COR-L47 (cell line): ENCODE results near the gene TM4SF20.

Experiments used
- DNase-seq: peaks from one replicate; lab custom pipeline; 2025; lab: John Stamatoyannopoulos, UW

TM4SF20 gene

DNA sequence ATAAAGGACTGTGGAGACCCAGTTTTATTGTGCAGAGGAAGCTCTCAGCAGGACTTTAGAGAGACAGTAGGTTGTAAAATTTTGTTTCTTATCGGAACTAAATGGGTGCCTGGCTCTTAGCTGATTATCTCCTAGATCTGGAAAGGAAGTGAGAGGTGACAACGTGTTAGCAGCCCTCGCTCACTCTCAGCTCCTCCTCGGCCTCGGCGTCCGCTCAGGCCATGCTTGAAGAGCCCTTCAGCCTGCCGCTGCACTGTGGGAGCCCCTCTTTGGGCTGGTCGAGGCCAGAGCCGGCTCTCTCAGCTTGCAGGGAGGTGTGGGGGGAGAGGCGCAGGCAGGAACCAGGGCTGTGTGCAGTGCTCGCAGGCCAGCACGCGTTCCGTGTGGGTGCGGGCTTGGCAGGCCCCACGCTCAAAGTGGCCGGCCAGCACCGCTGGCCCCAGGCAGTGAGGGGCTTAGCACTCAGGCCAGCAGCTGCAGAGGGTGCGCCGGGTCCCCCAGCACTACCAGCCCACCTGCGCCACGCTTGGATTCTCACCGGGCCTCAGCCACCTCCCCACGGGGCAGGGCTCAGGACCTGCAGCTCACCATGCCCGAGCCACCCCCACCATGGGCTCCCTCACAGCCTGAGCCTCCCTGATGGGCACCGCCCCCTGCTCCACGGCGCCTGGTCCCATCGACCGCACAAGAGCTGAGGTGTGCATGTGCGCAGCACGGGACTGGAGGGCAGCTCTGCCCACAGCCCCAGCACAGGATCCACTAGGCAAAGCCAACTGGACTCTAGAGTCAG, 58.6 kb downstream of the TM4SF20 start:
- no peak for DNase-seq

DNA sequence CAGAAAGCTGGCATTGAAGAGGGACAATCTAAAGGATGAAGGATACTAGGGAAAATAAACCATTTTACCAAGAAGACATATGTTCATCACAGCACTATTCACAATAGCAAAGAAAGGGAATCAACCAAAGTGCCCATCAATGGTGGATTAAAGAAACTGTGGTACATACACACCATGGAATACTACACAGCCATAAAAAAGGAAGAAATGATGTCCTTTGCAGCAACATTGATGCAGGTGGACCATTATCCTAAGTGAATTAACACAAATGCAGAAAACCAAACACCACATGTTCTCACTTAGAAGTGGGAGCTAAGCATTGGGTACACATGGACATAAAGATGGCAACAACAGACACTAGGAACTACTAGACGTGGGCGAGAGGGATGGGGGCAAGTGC, 61.3 kb downstream of the TM4SF20 start:
- DNase-seq, result no peak

DNA sequence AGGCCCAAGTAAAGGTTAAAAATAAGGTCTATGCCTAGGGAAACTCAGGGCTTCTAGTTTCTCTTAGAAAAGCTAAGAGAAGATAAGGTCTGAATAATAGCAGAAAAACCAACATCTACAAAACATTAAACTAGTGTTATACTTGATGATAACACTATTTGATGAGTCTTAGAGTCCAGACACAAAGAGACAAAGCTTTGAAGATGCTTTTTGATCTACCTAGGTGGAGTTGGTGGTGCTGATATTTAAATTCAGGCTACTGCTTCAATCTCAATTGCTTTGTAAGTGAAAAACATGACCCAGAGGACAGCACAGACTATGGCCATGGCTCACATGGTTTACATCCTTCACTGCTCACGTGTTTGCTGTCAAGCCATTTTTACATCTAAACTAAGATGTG, 65.8 kb downstream of the TM4SF20 start:
- DNase-seq, result no peak

DNA sequence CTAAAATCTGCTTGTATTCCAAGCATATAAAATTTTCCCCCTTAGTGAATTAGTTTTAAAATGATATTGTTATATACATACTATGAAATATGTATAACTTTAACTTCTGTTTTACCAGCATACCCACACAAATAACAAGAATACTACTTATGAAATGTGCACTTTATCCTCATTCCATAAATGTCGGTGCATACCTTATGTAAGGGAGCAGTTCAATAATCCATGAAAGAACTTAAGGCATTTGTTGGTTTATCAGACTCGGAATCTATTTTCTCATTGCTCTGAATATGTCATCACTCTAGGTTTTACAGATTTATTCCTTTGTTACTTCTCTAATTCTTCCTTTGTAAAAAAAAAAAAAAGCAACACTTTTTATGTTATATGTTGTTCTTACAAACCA, 66.5 kb downstream of the TM4SF20 start:
- DNase-seq, result no peak
